IPS DF 4.7 (cell line): ENCODE data around the gene PCIF1.
"Not testable (repeated sequence)": the region's sequence is repeated elsewhere in the genome, so short reads cannot be mapped to it uniquely, and the experiment has no call there.

ENCODE experiments used
- DNase-seq: peaks from one replicate; pipeline ENCODE4 v3.0.0-alpha.2; 2013; ENCODE audit warnings: low spot score; ENCODE audit errors: extremely low read depth

PCIF1 gene

DNA sequence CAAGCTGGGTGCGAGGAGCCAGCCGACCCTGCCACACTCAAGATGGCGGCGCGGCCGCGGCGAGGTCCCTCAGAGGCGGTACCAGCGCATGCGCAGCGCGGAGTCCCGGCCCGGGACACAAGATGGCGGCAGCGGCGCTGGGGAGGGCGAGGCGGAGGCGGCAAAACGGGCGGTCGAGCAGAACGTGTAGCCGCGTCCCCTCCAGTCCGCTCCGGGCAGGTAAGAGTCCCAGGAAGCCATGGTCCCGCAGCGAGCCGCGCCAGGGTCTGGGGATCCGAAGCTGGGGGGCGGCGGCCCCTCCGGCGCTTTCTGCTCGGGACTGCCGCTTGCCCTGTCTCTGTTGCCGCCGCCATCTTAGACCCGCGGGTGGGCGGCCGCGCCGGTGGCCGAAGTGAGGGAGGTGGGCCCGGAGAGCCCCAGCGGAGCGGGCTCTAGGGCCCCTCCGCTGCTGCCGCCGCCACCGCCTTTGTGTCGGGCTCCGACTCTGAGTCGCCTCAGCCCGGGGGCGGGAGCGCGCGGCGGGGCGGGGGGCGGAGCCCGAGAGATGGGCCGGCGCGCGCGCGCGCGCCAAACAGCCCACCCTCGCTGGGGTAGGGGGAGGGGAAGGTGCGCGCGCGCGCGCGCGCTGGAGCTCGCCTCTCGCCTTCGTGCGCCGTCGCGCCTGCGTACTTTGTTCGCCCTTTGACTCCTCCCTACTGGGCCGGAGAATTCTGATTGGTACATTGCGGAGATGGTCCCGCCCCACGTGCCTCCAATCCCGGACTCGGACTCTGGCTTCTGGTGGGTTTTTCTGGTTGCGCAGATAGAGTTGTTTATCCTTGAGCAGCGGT lies at the start of gene PCIF1:
Gene PCIF1, plus strand, starts transcription at position 98 of the 830 bp plus-strand sequence. CDS start 4,317 bp downstream, outside the sequence.
- no peak for DNase-seq

DNA sequence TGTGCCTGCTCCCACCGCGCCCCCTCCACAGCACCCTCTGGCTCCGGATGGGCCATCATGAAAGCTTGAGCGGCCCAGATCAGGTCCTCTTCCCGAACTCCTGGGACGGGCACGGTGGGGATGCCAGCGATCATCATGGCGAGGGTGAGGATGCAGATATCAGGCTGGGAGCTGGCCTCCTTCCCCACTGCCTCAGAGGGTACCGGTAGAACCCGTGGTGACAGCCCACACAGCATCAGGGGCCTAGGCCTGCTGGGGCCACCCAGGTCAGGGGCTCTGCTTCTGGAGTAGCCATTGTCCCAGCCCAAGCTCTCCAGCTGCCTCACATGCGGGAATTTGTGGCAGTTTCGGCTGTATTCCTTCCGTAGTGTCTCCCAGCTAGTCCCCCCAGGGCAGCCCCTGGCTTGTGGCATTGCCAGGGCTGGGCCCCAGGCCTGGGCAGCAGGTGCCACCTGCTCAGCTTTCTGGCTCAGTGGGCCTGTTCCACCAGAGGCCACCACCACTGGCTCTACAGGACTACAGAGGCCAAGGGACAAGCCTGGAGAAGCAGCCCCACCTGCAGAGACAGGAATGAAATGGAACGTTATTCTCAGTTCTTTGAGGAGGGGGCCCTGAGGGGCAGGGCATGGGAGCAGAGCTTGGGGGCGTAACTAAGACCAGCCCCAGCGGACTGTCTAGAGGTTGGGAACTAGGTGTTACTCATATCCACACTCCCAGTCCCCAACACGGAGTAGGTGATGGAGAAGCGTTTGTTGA lies 47.7 kb upstream of the PCIF1 start:
- DNase-seq: no peak

DNA sequence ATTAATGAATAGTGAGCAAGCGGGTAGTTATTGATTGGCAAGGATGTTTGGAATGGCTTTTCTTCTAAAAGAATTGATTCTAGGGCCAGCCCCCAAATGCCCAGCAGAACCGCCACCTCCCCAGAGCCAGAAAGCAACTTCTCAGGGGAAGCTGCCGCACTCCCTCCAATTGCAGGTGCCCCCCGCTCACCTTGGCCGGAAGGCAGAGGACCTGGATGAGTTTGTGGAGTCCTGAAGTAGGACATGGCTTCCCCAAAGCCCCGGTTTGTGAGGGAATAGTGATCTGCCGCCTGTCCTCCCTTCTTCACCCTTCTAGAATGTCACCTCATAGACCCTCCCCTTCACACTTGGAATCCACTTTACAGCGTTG lies 47.2 kb upstream of the PCIF1 start, which contains the start of gene SPATA25:
Gene SPATA25, minus strand, starts transcription at position 277 of the 370 bp plus-strand sequence. Its CDS starts 32 bp downstream, at position 245.
- no peak for DNase-seq

DNA sequence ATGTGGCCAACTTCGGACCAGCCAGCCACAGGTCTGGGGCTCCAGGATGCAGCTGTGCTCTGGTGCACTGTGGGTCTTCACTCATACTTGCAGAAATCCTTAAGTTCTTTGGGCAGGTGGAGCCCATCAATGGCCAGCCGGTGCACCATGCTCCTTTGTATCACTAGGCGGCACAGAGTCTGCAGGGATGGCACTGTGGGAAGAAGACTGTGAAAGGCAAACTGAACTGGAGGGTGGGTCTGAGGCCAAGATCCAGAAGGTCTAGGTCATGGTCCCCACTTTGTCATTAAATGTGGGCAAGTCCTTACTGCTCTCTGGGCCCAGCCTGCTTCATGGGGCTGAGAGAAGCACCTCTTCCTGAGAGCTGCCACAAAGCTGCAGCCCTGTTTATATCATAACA lies 45.8 kb upstream of the PCIF1 start:
- no peak for DNase-seq

DNA sequence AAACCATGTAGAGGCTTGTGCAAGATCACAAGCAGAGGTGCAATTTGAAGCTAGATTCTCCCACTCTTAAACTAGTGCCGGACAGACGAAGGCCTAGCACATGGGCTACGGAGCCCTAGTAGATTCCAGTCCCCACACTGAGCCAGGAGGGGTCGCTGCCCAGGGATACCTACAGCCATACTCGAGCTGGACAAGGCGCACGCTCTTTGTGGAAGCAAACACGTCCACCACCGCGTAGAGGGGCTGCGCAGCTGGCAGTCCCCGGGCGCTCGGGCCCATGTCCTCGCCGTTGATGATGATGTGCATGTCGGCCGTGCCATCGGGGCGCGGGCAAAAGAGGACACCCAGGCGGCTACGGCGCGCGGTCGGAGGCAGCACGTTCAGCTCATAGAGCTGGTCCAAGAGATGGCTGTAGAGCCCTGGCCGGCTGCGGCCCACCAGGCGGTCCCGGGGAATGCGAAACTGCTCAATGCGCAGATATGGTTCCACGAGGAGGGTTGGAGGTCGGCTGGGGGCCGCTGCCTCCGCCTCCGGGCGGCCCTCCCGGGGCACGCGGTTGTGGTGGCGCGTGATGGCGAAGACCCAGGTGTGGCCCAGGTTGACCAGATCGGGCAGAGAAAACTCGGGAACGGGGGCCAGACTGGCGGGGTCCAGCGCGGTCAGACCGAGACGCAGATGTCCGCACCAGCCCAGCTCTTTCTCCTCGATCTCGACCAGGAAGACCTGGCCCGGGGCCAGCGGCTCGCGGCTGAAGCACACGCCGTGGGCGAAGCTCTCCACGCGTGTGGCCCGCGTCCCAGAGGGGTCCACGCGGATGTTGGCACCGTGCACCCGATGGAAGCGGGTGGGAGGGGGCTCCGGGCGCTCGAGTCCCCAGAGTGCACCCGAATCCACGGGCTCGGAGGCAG lies 44.2 kb upstream of the PCIF1 start:
- DNase-seq: no peak

DNA sequence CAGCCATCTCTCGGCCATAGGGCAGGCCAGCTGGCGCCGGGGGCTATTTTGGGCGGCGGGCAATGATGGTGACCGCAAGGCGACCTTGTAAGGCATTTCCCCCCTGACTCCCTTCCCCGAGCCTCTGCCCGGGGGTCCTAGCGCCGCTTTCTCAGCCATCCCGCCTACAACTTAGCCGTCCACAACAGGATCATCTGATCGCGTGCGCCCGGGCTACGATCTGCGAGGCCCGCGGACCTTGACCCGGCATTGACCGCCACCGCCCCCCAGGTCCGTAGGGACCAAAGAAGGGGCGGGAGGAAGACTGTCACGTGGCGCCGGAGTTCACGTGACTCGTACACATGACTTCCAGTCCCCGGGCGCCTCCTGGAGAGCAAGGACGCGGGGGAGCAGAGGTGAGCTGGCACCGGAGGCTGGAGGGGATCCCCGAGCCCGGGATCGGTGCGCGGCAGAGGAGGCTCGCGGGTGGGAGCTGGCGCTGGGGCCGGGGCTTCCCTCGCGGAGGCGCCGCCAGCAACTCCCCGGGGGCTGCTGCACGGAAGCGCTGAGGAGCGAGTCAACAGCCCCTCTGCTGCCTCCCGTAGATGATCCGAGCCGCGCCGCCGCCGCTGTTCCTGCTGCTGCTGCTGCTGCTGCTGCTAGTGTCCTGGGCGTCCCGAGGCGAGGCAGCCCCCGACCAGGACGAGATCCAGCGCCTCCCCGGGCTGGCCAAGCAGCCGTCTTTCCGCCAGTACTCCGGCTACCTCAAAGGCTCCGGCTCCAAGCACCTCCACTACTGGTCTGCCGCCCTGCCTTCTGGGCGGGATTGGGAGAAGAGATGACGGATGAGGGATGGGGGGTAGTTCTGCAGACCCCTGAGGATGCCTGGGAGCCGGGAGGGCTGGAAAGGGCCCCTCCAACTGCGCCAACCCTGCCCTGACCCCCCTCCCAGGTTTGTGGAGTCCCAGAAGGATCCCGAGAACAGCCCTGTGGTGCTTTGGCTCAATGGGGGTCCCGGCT lies 43.2 kb upstream of the PCIF1 start, which contains the start of the genes CTSA and NEURL2:
Gene CTSA, plus strand, starts transcription at position 351 of the 999 bp plus-strand sequence. Its CDS starts 234 bp downstream, at position 585.
Gene NEURL2, minus strand, starts transcription at position 224 of the 999 bp plus-strand sequence. Its CDS starts 217 bp downstream, at position 7.
- DNase-seq: no peak

DNA sequence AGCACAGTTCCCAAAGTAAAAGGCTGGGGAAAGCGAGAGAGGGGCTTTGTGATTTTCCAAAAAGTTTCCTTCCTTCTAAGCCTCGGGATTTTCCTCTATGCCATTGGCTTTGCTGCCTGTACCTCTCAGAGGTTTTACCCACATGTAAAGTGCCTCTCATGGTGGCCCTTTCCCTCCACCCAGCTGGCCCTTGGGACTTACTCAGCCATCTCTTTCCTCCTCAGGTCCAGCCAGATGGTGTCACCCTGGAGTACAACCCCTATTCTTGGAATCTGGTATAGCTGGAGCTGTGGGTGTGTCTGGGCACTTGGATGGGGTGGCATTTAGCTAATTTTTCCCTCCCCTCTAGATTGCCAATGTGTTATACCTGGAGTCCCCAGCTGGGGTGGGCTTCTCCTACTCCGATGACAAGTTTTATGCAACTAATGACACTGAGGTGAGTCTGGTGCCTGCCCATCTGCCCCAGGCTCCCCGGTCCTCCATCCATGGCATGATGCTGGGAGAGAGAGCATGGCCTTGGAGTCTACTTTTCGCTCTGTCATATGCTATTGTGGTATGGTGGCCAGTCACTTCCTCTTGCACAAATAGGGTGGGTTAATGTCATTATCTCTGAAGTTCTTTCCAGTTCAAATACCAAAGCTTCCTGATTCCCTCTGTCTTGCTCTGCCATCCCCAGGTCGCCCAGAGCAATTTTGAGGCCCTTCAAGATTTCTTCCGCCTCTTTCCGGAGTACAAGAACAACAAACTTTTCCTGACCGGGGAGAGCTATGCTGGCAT lies 42.2 kb upstream of the PCIF1 start:
- no peak for DNase-seq

DNA sequence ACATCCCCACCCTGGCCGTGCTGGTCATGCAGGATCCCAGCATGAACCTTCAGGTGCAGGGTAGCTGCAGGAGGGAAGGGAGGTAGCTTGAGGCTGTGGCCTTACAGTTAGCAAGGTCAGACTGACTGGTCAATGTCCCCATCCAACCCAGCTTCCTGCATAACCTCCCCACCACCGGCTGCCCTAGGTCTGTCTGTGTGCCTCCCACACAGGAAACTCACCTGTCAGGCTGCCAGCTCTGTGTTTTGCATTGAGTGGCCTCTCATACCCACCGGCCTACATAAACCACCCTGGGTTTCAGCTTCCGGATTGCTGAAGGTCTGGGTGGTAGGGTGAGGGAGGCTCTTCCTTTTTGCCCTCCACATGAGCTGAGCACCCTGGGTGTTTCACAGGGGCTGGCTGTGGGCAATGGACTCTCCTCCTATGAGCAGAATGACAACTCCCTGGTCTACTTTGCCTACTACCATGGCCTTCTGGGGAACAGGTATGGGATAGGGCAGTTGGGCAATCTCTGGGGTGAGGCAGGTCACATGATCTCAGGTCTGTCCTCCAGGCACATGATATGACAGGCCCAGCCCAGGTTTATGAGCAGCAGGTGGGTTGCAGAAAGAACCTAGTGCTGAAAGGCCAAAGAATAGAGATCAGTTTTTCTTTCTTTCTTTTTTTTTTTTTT lies 41.5 kb upstream of the PCIF1 start:
- no peak for DNase-seq

DNA sequence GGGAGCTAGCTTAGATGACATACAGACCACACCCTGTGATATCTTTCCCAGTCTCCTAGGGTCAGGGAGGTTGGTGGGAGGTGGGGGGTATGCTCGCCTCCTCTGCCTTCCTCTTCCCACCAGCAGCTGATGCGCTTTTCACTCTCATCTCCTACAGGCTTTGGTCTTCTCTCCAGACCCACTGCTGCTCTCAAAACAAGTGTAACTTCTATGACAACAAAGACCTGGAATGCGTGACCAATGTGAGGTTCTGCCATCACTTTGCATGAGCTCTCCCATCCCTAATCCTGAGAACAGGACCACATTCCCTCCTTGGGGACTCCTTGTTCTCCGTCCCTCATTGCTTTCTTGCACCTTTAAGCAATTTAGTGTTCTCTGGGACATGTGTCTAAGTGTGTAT lies 40.7 kb upstream of the PCIF1 start:
- no peak for DNase-seq

DNA sequence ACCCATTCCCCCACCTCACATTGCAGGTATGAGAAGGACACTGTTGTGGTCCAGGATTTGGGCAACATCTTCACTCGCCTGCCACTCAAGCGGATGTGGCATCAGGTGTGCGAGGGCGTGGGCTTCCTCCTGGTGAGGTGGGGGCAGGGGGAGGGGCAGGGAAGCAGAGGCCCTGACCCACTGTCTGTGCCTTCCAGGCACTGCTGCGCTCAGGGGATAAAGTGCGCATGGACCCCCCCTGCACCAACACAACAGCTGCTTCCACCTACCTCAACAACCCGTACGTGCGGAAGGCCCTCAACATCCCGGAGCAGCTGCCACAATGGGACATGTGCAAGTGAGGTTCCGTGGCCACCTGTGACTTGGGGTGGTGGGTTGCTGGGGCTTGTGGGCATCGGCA lies 39.7 kb upstream of the PCIF1 start:
- DNase-seq: no peak

DNA sequence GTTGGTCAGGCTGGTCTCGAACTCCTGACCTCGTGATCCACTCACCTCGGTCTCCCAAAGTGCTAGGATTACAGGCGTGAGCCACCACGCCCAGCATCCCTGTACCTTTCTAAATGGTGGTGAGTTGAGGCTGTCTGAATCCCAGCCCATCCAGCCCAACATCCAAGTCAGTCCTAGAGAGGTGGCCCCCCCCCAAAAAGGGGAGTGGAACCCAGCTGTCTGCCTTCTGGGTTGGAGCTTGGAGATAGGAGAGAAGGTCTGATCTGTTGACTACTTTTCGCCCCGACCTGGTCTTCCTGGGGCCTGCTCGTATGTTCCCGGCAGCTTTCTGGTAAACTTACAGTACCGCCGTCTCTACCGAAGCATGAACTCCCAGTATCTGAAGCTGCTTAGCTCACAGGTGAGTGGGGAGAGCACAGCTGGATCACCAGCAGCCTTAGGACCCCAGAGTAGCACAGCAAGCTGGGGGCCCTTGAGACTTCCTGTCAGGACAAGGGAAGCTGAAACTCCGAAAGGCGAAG lies 37.8 kb upstream of the PCIF1 start:
- DNase-seq: no peak

DNA sequence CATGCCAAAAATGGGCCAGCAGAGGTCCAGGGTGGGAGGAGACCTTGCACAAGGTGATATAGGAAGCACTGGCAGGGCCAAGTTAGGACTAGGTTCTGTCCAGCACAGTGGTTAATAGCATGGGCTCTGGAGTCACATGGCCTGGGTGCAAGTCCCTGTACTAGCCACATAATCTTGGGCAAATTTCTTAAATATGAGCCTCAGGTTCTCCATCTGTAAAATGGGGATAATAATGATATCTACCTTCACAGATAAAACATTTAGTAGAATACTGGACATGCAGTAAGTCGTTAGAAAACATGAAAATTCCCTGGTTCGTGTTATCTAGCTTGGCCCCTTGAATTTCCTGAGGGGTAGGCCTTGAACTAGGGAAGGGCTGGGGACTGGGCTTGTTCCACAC lies 37.2 kb upstream of the PCIF1 start:
- DNase-seq: no peak

DNA sequence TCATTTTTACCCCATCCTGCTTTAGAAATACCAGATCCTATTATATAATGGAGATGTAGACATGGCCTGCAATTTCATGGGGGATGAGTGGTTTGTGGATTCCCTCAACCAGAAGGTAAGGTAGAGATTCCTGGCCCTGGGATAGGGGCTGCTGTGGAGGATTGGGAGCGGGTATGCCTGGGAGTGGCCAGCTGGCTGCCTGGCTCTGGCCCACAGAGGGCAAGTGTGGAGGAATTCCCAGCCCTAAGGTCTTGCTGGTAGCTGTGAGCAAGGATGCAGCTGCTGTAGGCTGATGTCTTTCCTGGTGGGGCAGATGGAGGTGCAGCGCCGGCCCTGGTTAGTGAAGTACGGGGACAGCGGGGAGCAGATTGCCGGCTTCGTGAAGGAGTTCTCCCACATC lies 36.8 kb upstream of the PCIF1 start:
- no peak for DNase-seq

DNA sequence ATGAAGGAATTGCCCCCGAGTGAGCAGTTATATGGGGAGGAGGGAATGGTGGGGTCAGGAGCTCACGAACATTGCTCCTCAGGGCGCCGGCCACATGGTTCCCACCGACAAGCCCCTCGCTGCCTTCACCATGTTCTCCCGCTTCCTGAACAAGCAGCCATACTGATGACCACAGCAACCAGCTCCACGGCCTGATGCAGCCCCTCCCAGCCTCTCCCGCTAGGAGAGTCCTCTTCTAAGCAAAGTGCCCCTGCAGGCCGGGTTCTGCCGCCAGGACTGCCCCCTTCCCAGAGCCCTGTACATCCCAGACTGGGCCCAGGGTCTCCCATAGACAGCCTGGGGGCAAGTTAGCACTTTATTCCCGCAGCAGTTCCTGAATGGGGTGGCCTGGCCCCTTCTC lies 36.2 kb upstream of the PCIF1 start:
- no peak for DNase-seq

DNA sequence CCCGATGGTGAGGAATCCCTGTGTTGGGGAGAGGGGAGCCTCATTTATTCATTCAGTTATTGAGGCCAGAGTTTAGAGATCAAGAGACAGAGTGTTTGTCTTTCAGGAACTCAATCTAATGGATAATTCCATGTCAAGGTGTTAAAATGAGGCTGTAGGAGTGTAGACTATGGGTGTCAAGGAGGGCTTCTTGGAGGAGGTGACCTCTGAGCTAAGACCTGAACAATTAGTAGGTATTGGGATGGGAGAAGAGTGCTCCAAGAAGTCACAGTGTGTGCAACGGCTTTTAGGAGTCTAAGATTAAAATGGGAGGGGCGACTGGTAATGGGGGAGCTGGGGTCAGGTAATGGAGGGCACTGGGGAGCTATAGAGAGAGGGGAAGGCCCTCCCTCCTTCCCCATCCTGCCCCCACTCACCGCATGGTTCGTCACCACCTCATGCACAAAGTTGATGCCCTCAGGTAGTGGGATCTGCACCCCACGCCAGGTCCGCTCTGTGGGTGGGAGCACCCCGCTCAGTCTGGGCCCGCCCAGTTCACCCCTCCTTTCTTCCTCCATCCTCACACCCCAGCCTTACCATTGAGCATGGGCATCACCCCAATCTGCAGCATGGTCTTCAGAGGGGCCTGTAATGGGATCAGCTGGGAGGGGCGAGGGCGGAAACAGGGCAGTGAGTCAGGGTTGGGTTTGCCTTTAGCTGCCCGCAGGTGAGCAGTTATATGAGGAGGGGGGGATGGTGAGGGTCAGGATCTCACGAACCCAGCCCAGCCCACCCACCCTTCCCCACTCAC lies 35.2 kb upstream of the PCIF1 start:
- DNase-seq: no peak

DNA sequence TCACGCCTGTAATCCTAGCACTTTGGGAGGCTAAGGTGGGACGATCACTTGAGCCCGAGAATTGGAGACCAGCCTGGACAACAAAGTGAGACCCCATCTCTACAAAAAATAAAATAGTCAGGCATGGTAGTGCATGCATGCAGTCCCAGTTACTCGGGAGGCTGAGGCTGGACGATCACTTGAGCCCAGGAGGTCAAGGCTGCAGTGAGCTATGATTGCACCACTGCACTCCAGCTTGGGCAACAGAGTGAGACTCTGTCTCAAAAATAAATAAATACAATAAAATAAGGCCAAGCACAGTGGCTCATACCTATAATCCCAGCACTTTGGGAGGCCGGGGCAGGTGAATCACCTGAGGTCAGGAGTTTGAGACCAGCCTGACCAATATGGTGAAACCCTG lies 33.2 kb upstream of the PCIF1 start:
- not testable (repeated sequence) for DNase-seq

DNA sequence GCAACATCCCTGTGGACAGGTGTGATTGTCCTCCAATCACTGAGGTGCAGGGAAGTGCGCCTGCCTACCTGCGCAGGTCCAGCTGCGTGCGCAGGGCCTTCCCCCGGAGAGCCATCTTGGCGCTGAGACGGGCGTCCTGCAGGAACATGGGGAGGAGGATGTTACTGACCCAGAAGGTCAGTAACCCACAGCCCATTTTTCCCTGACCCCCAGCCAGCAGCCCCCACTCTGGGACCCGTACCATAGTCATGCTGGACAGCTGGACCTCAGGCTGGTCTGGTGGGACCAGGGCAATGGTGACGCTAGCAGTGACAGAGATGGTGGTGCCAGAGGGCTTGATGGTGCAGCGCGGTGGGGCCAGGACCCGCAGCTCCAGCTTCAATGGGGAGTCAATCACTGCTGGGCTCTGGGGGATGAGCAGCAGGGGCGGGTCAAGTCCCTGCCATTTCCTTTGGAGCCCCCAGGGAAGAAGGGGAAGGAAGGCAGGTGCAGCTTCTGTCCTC lies 32.2 kb upstream of the PCIF1 start:
- no peak for DNase-seq
